Gastrocnemius medialis (tissue), 4 donors: ENCODE measurements around the gene TLK2.
"Not testable (repeated sequence)": the region's sequence is repeated elsewhere in the genome, so short reads cannot be mapped to it uniquely, and the experiment has no call there.

ENCODE experiments used
- POLR2A ChIP-seq, 2 donors: fragments of 450-650 bp; IDR thresholded peaks; one replicate each; pipeline ENCODE4 v1.6.1; 2017; ENCODE audit warnings: antibody characterized with exemption in 2 of 2, mild to moderate bottlenecking in 2 of 2, moderate library complexity in 2 of 2
- TF ChIP-seq, protein P1 (sequence below), 5 experiments: fragments of 450-650 bp in 3 of 5; fragments of 200-600 bp in 2 of 5; sonication (generic) in 2 of 5; IDR thresholded peaks in 4 of 5; conservative IDR thresholded peaks in 1 of 5; 1 replicate in 4 of 5; 2 replicates in 1 of 5; pipeline ENCODE4 v1.5.1; 2016 to 2019; ENCODE audit warnings: antibody characterized with exemption in 5 of 5, mild to moderate bottlenecking in 3 of 5, moderate library complexity in 3 of 5

DNA sequence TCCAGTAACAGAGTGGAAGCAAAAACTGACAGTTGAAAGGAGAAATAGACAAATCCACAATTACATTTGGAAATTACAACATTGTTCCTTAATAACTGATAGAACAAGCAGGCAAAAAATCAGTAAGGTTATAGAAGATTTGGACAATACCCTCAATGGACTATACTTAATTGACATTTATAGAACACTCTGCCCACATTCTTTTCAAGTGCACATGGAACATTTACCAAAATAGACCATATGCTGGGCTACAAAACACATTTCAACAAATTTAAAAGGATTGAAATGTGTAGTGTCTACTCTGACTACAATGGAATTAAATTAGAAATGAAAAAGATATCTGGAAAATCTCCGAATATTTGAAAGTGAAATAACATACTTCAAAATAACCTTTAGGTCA lies 21.8 kb downstream of the TLK2 start:
- TF ChIP-seq, protein P1, sequence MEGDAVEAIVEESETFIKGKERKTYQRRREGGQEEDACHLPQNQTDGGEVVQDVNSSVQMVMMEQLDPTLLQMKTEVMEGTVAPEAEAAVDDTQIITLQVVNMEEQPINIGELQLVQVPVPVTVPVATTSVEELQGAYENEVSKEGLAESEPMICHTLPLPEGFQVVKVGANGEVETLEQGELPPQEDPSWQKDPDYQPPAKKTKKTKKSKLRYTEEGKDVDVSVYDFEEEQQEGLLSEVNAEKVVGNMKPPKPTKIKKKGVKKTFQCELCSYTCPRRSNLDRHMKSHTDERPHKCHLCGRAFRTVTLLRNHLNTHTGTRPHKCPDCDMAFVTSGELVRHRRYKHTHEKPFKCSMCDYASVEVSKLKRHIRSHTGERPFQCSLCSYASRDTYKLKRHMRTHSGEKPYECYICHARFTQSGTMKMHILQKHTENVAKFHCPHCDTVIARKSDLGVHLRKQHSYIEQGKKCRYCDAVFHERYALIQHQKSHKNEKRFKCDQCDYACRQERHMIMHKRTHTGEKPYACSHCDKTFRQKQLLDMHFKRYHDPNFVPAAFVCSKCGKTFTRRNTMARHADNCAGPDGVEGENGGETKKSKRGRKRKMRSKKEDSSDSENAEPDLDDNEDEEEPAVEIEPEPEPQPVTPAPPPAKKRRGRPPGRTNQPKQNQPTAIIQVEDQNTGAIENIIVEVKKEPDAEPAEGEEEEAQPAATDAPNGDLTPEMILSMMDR (IDR thresholded peaks at IDR 0.05 in 4 of 5, conservative IDR thresholded peaks at IDR 0.05 in 1 of 5): not testable (repeated sequence)
- TF ChIP-seq POLR2A (IDR thresholded peaks at IDR 0.05): not testable (repeated sequence)
